Activated CD8-positive, alpha-beta T cell treated with anti-CD3 and anti-CD28 coated beads, Interleukin-2, amount 10 ng/mL, durations not matched to agents 7 days and 5 days (primary cell): ENCODE measurements around the gene ITGA1. TPM values are rescaled to one million over a fixed set of nuclear protein-coding genes. Genes with fewer than 3 reads are reported as not detected.
"Not testable (repeated sequence)": the region's sequence is repeated elsewhere in the genome, so short reads cannot be mapped to it uniquely, and the experiment has no call there.

Experiments
- ATAC-seq: fragments of 150-1000 bp; cut with Tn5 transposase; one replicate; pipeline ENCODE4 v1.10.0; 2021; ENCODE audit warnings: moderate library complexity
- CTCF ChIA-PET: fragments of 350-600 bp; sonication (Branson Sonifier 250); formaldehyde crosslinking; loops from one replicate; lab custom pipeline; 2021; ENCODE audit warnings: antibody characterized with exemption; lab: Charles Lee
- POLR2A ChIA-PET: fragments of 350-600 bp; sonication (Branson Sonifier 250); formaldehyde crosslinking; loops from one replicate; lab custom pipeline; 2021; ENCODE audit warnings: antibody characterized with exemption; lab: Charles Lee
- DNase-seq: peaks from one replicate; pipeline ENCODE4 v3.0.0-alpha.2; 2020
- H3K27ac Mint-ChIP-seq: one replicate; pipeline ENCODE4 v1.8.0; 2021; ENCODE audit warnings: mild to moderate bottlenecking, mixed read lengths
- H3K27me3 Mint-ChIP-seq: one replicate; pipeline ENCODE4 v1.8.0; 2021; ENCODE audit warnings: low read depth, mixed read lengths
- H3K36me3 Mint-ChIP-seq: one replicate; pipeline ENCODE4 v1.8.0; 2021; ENCODE audit warnings: low read depth, mixed read lengths
- H3K4me1 Mint-ChIP-seq: one replicate; pipeline ENCODE4 v1.8.0; 2021; ENCODE audit warnings: low read depth, mixed read lengths
- H3K4me3 Mint-ChIP-seq: one replicate; pipeline ENCODE4 v1.8.0; 2021; ENCODE audit warnings: mild to moderate bottlenecking, mixed read lengths
- H3K9me3 Mint-ChIP-seq: one replicate; pipeline ENCODE4 v1.8.0; 2022; ENCODE audit warnings: mixed read lengths; ENCODE audit not compliant: insufficient read depth
- total RNA-seq, 2 experiments: library from RNA; stranded (reverse); gene quantifications; one replicate each; pipeline ENCODE4 v1.2.3, GENCODE V29; 2021

The ITGA1 gene
- total RNA-seq, 2 experiments from 2014 or later = 18.0 to 19.2 TPM

GRCh38 chr5:52846182-52846842, 58.6 kb downstream of the ITGA1 start:
- ChIA-PET POLR2A (no interaction called here), CTCF (no interaction called here)
- H3K27me3 Mint-ChIP-seq = no peaks in the 10 kb centered on the region
- H3K9me3 Mint-ChIP-seq = no peaks in the 10 kb centered on the region
- H3K36me3 Mint-ChIP-seq = no peaks in the 10 kb centered on the region
- DNase-seq = no peak
- ATAC-seq = no peak
- no peak overlapping the region for H3K27ac Mint-ChIP-seq
- H3K4me3 Mint-ChIP-seq = no peak overlapping the region
- peaks cover 6% of the 10 kb centered on the region for H3K4me1 Mint-ChIP-seq

- peaks cover 16% of the 10 kb centered on the region for H3K4me1 Mint-ChIP-seq
- H3K27me3 Mint-ChIP-seq, H3K36me3 Mint-ChIP-seq, POLR2A ChIA-PET, ATAC-seq, H3K9me3 Mint-ChIP-seq, H3K4me3 Mint-ChIP-seq, DNase-seq, H3K27ac Mint-ChIP-seq: not testable (repeated sequence)
- CTCF ChIA-PET = interaction anchor here (1.2 to 2.0 kb wide), 2 partner anchors 11 to 17 kb away, joined by 3 to 6 read pairs; no protein-coding TSS in a partner anchor
Measured at GRCh38 chr5:52848688-52849087, 61.0 kb downstream of the ITGA1 start.

- POLR2A ChIA-PET = no interaction called here
- Mint-ChIP-seq H3K27me3 (no peaks in the 10 kb centered on the region), H3K27ac (no peak overlapping the region), H3K36me3 (no peaks in the 10 kb centered on the region), H3K9me3 (no peaks in the 10 kb centered on the region), H3K4me3 (no peak overlapping the region), H3K4me1 (peaks cover 16% of the 10 kb centered on the region)
- DNase-seq (no peak), ATAC-seq (no peak)
- CTCF ChIA-PET = interaction anchor here (1.2 to 2.0 kb wide), 2 partner anchors 12 to 16 kb away, joined by 3 to 6 read pairs; no protein-coding TSS in a partner anchor
Measured at GRCh38 chr5:52849544-52849943, 61.8 kb downstream of the ITGA1 start.

- CTCF ChIA-PET = interaction anchor here (1.0 kb wide), 1 partner anchor 189 kb away, joined by 3 read pairs; no protein-coding TSS in a partner anchor
- no peak overlapping the region for H3K27ac Mint-ChIP-seq
- POLR2A ChIA-PET = no interaction called here
- H3K4me3 Mint-ChIP-seq = no peak overlapping the region
- ATAC-seq (no peak), DNase-seq (no peak)
- no peaks in the 10 kb centered on the region for H3K36me3 Mint-ChIP-seq
- H3K27me3 Mint-ChIP-seq = no peaks in the 10 kb centered on the region
- no peaks in the 10 kb centered on the region for H3K9me3 Mint-ChIP-seq
- peaks cover 10% of the 10 kb centered on the region for H3K4me1 Mint-ChIP-seq
Measured at GRCh38 chr5:52853650-52854049, 65.9 kb downstream of the ITGA1 start.

- H3K4me1 Mint-ChIP-seq = peaks cover 10% of the 10 kb centered on the region
- no peaks in the 10 kb centered on the region for H3K27me3 Mint-ChIP-seq
- H3K4me3 Mint-ChIP-seq = no peak overlapping the region
- ChIA-PET CTCF (no interaction called here), POLR2A (no interaction called here)
- H3K27ac Mint-ChIP-seq = no peak overlapping the region
- DNase-seq = no peak
- ATAC-seq = no peak
- H3K36me3 Mint-ChIP-seq = no peaks in the 10 kb centered on the region
- H3K9me3 Mint-ChIP-seq = no peaks in the 10 kb centered on the region
Measured at GRCh38 chr5:52854301-52854700, 66.6 kb downstream of the ITGA1 start.

- H3K4me1 Mint-ChIP-seq = peaks cover 10% of the 10 kb centered on the region
- ATAC-seq (no peak), DNase-seq (no peak)
- ChIA-PET POLR2A (no interaction called here), CTCF (no interaction called here)
- H3K36me3 Mint-ChIP-seq = no peaks in the 10 kb centered on the region
- H3K4me3 Mint-ChIP-seq = no peak overlapping the region
- no peaks in the 10 kb centered on the region for H3K27me3 Mint-ChIP-seq
- no peak overlapping the region for H3K27ac Mint-ChIP-seq
- no peaks in the 10 kb centered on the region for H3K9me3 Mint-ChIP-seq
Measured at GRCh38 chr5:52854949-52855348, 67.2 kb downstream of the ITGA1 start.

- H3K9me3 Mint-ChIP-seq = no peaks in the 10 kb centered on the region
- POLR2A ChIA-PET = no interaction called here
- H3K4me1 Mint-ChIP-seq = peaks cover 8% of the 10 kb centered on the region
- H3K4me3 Mint-ChIP-seq = no peak overlapping the region
- ATAC-seq (no peak), DNase-seq (no peak)
- H3K36me3 Mint-ChIP-seq = no peaks in the 10 kb centered on the region
- no peak overlapping the region for H3K27ac Mint-ChIP-seq
- H3K27me3 Mint-ChIP-seq = no peaks in the 10 kb centered on the region
- CTCF ChIA-PET = interaction anchor here (1.1 kb wide), 1 partner anchor 45 kb away, joined by 3 read pairs; no protein-coding TSS in a partner anchor
Measured at GRCh38 chr5:52856564-52856963, 68.8 kb downstream of the ITGA1 start.

- Mint-ChIP-seq H3K27ac (no peak overlapping the region), H3K4me3 (no peak overlapping the region), H3K36me3 (no peaks in the 10 kb centered on the region), H3K4me1 (no peaks in the 10 kb centered on the region), H3K27me3 (no peaks in the 10 kb centered on the region), H3K9me3 (no peaks in the 10 kb centered on the region)
- no peak for ATAC-seq
- no peak for DNase-seq
- CTCF ChIA-PET = no interaction called here
- POLR2A ChIA-PET = no interaction called here
Measured at GRCh38 chr5:52859628-52860027, 71.9 kb downstream of the ITGA1 start.

GRCh38 chr5:52861368-52861767, 73.7 kb downstream of the ITGA1 start:
- H3K4me3 Mint-ChIP-seq = no peak overlapping the region
- H3K36me3 Mint-ChIP-seq = no peaks in the 10 kb centered on the region
- POLR2A ChIA-PET = no interaction called here

GRCh38 chr5:52863715-52864290, 76.1 kb downstream of the ITGA1 start:
- no peak for DNase-seq
- CTCF ChIA-PET = no interaction called here
- POLR2A ChIA-PET = no interaction called here
- Mint-ChIP-seq H3K36me3 (no peaks in the 10 kb centered on the region), H3K27ac (no peak overlapping the region), H3K4me3 (no peak overlapping the region), H3K27me3 (no peaks in the 10 kb centered on the region), H3K4me1 (no peaks in the 10 kb centered on the region), H3K9me3 (no peaks in the 10 kb centered on the region)
- no peak for ATAC-seq

More at GRCh38 chr5:52861368-52861767, 73.7 kb downstream of the ITGA1 start:
- CTCF ChIA-PET = interaction anchor here (0.7 kb wide), 1 partner anchor 1431 kb away, joined by 3 read pairs; no protein-coding TSS in a partner anchor
- DNase-seq (no peak), ATAC-seq (no peak)
- Mint-ChIP-seq H3K27me3 (no peaks in the 10 kb centered on the region), H3K9me3 (no peaks in the 10 kb centered on the region), H3K4me1 (no peaks in the 10 kb centered on the region), H3K27ac (no peak overlapping the region)

GRCh38 chr5:52864371-52864770, 76.7 kb downstream of the ITGA1 start:
- Mint-ChIP-seq H3K36me3 (no peaks in the 10 kb centered on the region), H3K9me3 (no peaks in the 10 kb centered on the region), H3K4me1 (no peaks in the 10 kb centered on the region), H3K27me3 (no peaks in the 10 kb centered on the region), H3K27ac (no peak overlapping the region), H3K4me3 (no peak overlapping the region)
- DNase-seq (no peak), ATAC-seq (no peak)
- POLR2A ChIA-PET = no interaction called here
- CTCF ChIA-PET = no interaction called here

- Mint-ChIP-seq H3K4me1 (no peaks in the 10 kb centered on the region), H3K9me3 (no peaks in the 10 kb centered on the region), H3K4me3 (no peak overlapping the region), H3K27me3 (no peaks in the 10 kb centered on the region), H3K27ac (no peak overlapping the region), H3K36me3 (no peaks in the 10 kb centered on the region)
- ATAC-seq = no peak
- ChIA-PET POLR2A (no interaction called here), CTCF (interaction anchor here (1.2 kb wide), 1 partner anchor 16 kb away, joined by 3 read pairs; no protein-coding TSS in a partner anchor)
- DNase-seq = no peak
Measured at GRCh38 chr5:52864884-52865283, 77.2 kb downstream of the ITGA1 start.
